ENCODE results near the gene PLCB4.

PLCB4 gene

DNA sequence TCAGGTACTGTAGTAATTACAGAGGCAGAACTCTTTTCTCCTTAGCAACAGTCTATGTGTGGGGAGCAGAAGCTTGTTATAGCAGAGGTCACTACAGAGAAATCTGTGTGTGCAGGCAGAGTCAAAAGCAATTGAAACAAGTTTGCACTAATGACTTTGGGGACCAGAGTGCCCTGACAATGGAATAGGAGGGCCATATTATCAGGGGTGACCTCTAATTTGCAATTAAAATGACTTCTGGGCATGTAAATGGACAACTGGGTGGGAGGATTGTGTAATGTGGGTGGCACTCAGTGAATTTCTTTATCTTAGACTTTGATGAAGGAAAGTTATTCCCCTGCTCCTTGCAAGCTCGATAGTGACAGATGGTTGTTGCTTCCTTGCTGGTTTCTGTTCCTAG is 127.2 kb downstream of the PLCB4 start:
- H3K9ac ChIP-seq (ENCODE audit: low read length) = no peak overlapping the region

DNA sequence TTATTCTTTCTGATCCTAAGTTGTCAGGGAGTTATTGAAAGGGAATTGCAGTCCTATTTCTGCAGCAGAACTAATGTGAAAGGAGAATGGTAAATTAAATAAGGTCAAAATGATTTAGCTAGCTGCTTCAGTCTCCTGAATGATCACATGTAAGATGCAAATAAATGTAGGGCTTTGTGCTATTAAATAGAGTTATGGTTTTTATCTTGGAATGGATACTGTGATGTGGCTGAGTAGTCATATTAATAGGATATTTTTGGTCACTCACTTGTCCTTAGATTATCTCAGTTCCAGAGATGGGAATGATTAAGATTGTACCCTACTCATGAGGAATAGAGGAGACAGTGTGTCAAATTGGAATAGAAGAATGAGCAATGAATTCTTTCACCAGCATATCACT is 129.6 kb downstream of the PLCB4 start:
- Histone ChIP-seq H3K4me3 (ENCODE audit: low read length) (no peak overlapping the region), H3K4me1 (ENCODE audit: control insufficient read depth, insufficient read depth, low read length) (peaks cover 17% of the 10 kb centered on the region), H3K9ac (ENCODE audit: low read length) (no peak overlapping the region), H3K36me3 (ENCODE audit: control insufficient read depth, insufficient read depth, low read length) (no peaks in the 10 kb centered on the region), H3K9me3 (ENCODE audit: control insufficient read depth, low read length) (no peaks in the 10 kb centered on the region), H3K27me3 (ENCODE audit: control insufficient read depth, insufficient read depth, low read length) (no peaks in the 10 kb centered on the region)

More for the DNA sequence above, 127.2 kb downstream of the PLCB4 start:
- Histone ChIP-seq H3K4me1 (ENCODE audit: control insufficient read depth, insufficient read depth, low read length) (peaks cover 12% of the 10 kb centered on the region), H3K27me3 (ENCODE audit: control insufficient read depth, insufficient read depth, low read length) (no peaks in the 10 kb centered on the region), H3K4me3 (ENCODE audit: low read length) (no peak overlapping the region), H3K9me3 (ENCODE audit: control insufficient read depth, low read length) (no peaks in the 10 kb centered on the region), H3K36me3 (ENCODE audit: control insufficient read depth, insufficient read depth, low read length) (no peaks in the 10 kb centered on the region)

DNA sequence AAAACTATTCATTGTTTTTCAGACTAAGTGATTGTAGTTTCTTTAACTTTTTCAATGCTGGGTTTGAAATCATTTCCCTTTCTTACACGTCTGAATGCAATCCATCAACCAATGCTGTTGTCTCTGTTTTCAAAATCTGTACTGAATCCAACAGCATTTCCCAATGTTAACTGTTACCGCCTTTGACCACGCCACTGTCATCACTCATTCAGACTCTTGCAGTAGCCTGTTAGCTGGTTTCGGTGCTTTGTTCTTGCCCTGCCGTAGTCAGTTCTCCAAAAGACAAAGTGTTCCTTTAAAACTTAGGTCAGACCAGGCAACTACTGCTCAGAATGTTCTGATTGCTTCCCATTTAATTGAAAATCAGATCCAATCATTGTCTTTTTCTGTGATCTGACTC is 131.3 kb downstream of the PLCB4 start:
- Histone ChIP-seq H3K9me3 (ENCODE audit: control insufficient read depth, low read length) (no peaks in the 10 kb centered on the region), H3K36me3 (ENCODE audit: control insufficient read depth, insufficient read depth, low read length) (no peaks in the 10 kb centered on the region), H3K4me3 (ENCODE audit: low read length) (no peak overlapping the region), H3K27me3 (ENCODE audit: control insufficient read depth, insufficient read depth, low read length) (no peaks in the 10 kb centered on the region), H3K4me1 (ENCODE audit: control insufficient read depth, insufficient read depth, low read length) (peaks cover 17% of the 10 kb centered on the region), H3K9ac (ENCODE audit: low read length) (no peak overlapping the region)

DNA sequence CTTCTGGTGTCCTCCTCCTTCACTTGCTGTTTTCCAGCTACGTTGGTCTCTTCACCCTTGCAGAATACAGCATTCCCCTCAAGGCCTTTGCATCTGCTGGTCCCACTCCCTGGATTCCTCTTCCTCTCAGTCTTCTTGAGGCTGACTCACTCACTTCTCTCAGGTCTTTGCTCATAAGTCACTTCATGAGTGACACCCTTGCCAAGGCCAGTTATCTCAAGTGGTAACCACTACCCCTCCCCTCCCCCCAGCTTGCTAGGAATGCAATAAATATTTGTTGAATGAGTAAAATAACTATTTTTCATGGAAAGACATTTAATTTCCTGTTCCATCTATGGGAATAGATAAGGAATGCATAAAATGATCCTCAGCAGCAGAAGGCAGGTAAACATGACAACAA is 131.7 kb downstream of the PLCB4 start:
- no peak overlapping the region for H3K9ac ChIP-seq (ENCODE audit: low read length)
- H3K4me3 ChIP-seq (ENCODE audit: low read length) = no peak overlapping the region
- H3K36me3 ChIP-seq (ENCODE audit: control insufficient read depth, insufficient read depth, low read length) = no peaks in the 10 kb centered on the region
- peaks cover 17% of the 10 kb centered on the region for H3K4me1 ChIP-seq (ENCODE audit: control insufficient read depth, insufficient read depth, low read length)
- no peaks in the 10 kb centered on the region for H3K27me3 ChIP-seq (ENCODE audit: control insufficient read depth, insufficient read depth, low read length)
- H3K9me3 ChIP-seq (ENCODE audit: control insufficient read depth, low read length) = no peaks in the 10 kb centered on the region

DNA sequence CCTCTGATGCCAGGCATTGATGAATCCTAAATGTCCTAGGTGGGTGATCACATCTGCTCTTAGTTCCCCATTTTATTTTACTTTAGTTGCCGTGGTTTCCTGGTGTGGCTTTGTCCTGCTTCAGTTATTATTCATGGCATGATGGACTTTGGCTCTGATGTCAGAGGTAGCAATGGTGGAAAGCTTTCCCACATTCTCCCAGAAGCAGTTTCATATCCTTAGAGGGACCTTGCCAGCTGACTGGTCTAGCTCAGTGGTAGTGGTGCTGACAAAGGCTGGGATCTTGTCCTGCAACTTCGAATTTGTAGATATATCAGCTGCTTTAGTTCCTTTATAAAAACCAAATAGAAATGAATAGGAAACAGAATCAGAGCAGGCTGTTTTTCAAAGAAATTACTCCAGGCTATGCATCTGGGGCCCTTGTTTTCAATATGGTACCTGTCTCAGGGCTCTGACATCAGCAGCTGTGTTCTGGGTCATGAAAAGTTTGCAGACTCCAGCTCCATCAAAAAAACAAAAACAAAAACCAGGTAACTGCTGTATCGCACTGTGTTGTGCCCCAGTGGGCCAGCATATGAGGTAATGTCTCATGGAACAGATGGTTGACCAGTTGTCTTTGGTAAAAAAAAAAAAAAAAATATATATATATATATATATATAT is 133.7 kb downstream of the PLCB4 start:
- H3K4me3 ChIP-seq (ENCODE audit: low read length) = no peak overlapping the region
- H3K4me1 ChIP-seq (ENCODE audit: control insufficient read depth, insufficient read depth, low read length) = peaks cover 12% of the 10 kb centered on the region
- H3K9me3 ChIP-seq (ENCODE audit: control insufficient read depth, low read length) = no peaks in the 10 kb centered on the region
- H3K27me3 ChIP-seq (ENCODE audit: control insufficient read depth, insufficient read depth, low read length) = no peaks in the 10 kb centered on the region
- H3K36me3 ChIP-seq (ENCODE audit: control insufficient read depth, insufficient read depth, low read length) = no peaks in the 10 kb centered on the region
- no peak overlapping the region for H3K9ac ChIP-seq (ENCODE audit: low read length)

DNA sequence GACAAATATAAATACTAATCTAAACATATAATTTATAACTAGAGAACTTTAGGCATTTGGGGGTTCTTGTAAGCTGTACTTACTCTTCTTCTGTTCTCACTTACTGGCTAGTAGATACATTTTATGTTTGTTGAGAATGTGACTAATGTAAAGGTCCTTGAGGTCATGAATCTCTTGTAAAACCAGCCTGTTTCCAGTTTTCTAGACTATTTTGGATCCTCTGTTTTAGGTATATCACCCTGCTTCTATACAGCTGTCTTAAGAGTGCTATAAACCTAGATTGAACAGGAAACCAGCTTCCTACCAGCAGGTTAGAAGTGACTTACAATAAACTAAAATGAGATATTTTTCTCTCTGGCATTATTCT is 134.2 kb downstream of the PLCB4 start:
- H3K4me3 ChIP-seq (ENCODE audit: low read length) = no peak overlapping the region

DNA sequence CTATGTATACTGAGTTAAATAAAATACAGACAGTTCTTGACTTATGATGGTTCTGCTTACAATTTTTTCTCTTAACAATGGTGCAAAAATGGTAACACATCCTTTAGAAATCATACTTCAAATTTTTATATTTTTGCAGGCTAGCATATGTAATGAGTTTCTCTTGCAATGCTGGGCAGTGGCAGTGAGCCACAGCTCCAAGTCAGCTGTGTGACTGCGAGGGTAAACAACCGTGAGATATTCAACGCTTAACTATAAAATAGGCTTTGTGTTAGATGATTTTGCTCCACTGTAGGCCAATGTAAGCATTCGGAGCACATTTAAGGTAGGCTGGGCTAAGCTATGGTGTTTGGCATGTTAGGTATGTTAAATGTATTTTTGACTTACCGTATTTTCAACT is 136.1 kb downstream of the PLCB4 start:
- H3K4me3 ChIP-seq (ENCODE audit: low read length) = no peak overlapping the region
- no peaks in the 10 kb centered on the region for H3K9me3 ChIP-seq (ENCODE audit: control insufficient read depth, low read length)
- H3K4me1 ChIP-seq (ENCODE audit: control insufficient read depth, insufficient read depth, low read length) = peaks cover 12% of the 10 kb centered on the region
- no peaks in the 10 kb centered on the region for H3K36me3 ChIP-seq (ENCODE audit: control insufficient read depth, insufficient read depth, low read length)
- no peak overlapping the region for H3K9ac ChIP-seq (ENCODE audit: low read length)
- H3K27me3 ChIP-seq (ENCODE audit: control insufficient read depth, insufficient read depth, low read length) = no peaks in the 10 kb centered on the region

More for the DNA sequence above, 134.2 kb downstream of the PLCB4 start:
- Histone ChIP-seq H3K27me3 (ENCODE audit: control insufficient read depth, insufficient read depth, low read length) (no peaks in the 10 kb centered on the region), H3K4me1 (ENCODE audit: control insufficient read depth, insufficient read depth, low read length) (peaks cover 12% of the 10 kb centered on the region), H3K36me3 (ENCODE audit: control insufficient read depth, insufficient read depth, low read length) (no peaks in the 10 kb centered on the region), H3K9ac (ENCODE audit: low read length) (no peak overlapping the region), H3K9me3 (ENCODE audit: control insufficient read depth, low read length) (no peaks in the 10 kb centered on the region)

DNA sequence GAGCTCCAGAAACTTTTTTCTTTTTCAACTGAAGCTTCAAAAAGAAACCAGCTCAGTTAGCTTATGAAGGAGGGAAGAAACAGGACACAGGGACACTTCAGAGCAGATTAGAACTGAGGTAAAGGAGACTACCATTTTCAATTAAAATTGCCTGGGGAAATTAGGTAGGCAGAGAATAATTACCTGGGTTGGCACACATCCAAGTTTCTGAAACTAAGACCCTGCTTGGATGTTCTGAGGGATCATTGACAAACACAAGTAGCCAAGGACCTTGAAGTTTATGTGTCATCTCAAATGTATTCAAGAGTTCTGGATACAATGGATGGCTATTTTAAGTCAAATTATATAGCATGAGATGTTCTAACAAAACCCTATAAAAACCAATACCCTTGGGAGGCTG is 137.6 kb downstream of the PLCB4 start:
- Histone ChIP-seq H3K4me1 (ENCODE audit: control insufficient read depth, insufficient read depth, low read length) (peaks cover 5% of the 10 kb centered on the region), H3K4me3 (ENCODE audit: low read length) (no peak overlapping the region), H3K9me3 (ENCODE audit: control insufficient read depth, low read length) (no peaks in the 10 kb centered on the region), H3K36me3 (ENCODE audit: control insufficient read depth, insufficient read depth, low read length) (no peaks in the 10 kb centered on the region), H3K27me3 (ENCODE audit: control insufficient read depth, insufficient read depth, low read length) (no peaks in the 10 kb centered on the region), H3K9ac (ENCODE audit: low read length) (no peak overlapping the region)

DNA sequence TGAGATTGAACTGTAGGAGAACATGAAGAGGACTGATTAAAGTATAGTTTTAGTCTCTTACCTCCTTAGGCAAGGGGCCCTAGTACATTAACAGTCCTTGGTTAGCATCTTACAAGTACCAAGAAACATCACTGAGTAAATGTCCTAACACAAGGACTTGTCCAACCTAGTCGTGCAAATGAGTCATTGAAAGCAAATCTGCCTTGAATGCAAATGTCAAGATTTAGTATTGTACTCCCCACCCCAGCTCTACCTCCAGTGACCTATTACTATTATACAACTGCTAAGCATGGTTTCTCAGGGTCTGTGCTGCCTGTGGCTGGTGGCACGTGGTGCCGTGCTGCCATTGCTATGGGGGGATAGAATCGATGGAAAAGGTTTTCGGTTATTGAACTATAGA is 138.4 kb downstream of the PLCB4 start:
- no peaks in the 10 kb centered on the region for H3K27me3 ChIP-seq (ENCODE audit: control insufficient read depth, insufficient read depth, low read length)
- no peaks in the 10 kb centered on the region for H3K9me3 ChIP-seq (ENCODE audit: control insufficient read depth, low read length)
- no peak overlapping the region for H3K9ac ChIP-seq (ENCODE audit: low read length)
- H3K4me3 ChIP-seq (ENCODE audit: low read length) = no peak overlapping the region
- H3K36me3 ChIP-seq (ENCODE audit: control insufficient read depth, insufficient read depth, low read length) = no peaks in the 10 kb centered on the region
- H3K4me1 ChIP-seq (ENCODE audit: control insufficient read depth, insufficient read depth, low read length) = peaks cover 5% of the 10 kb centered on the region

DNA sequence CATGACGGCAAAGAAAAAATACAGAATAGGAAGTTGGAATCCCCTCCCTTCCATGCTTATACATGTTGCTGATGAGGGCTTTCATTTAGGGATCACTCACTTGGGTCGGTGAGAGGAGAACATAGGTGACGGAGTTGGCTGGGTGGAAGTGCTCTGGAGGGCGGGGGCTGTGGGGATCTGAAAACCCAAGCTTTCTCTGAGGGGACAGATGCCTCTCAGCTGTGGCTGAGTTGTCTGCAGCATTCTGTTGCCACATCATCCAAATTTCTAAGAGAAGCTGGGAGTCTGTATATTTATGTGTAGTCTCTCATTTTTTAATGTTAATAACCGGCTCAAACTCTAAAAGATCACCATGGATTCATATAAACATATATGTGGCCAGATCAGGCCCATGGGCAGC is 141.5 kb downstream of the PLCB4 start:
- no peaks in the 10 kb centered on the region for H3K27me3 ChIP-seq (ENCODE audit: control insufficient read depth, insufficient read depth, low read length)
- no peaks in the 10 kb centered on the region for H3K9me3 ChIP-seq (ENCODE audit: control insufficient read depth, low read length)
- H3K9ac ChIP-seq (ENCODE audit: low read length) = no peak overlapping the region
- H3K4me3 ChIP-seq (ENCODE audit: low read length) = no peak overlapping the region
- H3K36me3 ChIP-seq (ENCODE audit: control insufficient read depth, insufficient read depth, low read length) = no peaks in the 10 kb centered on the region
- peaks cover 8% of the 10 kb centered on the region for H3K4me1 ChIP-seq (ENCODE audit: control insufficient read depth, insufficient read depth, low read length)

DNA sequence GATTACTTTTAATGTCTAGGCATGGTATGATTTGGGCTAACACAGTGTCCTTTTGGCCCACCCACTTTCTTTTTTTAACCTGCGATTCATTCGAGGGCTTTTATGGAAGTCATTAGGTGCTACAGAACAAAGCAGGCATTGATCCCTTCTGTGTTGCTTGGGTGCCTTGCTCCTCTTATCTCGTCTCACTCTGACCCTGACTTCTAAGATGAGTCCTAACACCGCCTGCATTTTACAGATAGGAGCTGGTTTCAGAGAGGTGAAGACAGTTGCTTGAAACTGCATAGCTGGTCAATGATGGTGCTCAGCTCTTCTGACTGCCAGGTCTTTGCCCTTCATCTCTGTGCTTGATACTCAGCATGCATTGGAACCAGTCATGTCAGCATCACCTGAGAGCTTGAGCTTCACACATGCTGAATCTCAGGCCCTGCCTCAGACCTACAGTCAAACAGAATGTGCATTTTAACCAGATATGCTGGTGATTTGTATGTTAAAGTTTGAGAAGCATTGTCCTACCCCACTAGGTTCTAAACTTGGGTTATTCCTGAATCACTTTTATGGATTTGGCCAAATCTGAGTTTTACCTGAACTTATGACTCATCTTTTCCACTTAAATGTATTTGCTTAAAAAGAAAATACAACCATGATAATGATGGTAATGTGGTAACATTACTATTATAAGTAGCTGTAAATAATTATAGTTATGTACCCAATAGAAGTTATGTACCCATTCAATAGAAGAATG is 142.3 kb downstream of the PLCB4 start:
- Histone ChIP-seq H3K9ac (ENCODE audit: low read length) (no peak overlapping the region), H3K27me3 (ENCODE audit: control insufficient read depth, insufficient read depth, low read length) (no peaks in the 10 kb centered on the region), H3K9me3 (ENCODE audit: control insufficient read depth, low read length) (no peaks in the 10 kb centered on the region), H3K4me1 (ENCODE audit: control insufficient read depth, insufficient read depth, low read length) (peaks cover 8% of the 10 kb centered on the region), H3K36me3 (ENCODE audit: control insufficient read depth, insufficient read depth, low read length) (no peaks in the 10 kb centered on the region), H3K4me3 (ENCODE audit: low read length) (no peak overlapping the region)

DNA sequence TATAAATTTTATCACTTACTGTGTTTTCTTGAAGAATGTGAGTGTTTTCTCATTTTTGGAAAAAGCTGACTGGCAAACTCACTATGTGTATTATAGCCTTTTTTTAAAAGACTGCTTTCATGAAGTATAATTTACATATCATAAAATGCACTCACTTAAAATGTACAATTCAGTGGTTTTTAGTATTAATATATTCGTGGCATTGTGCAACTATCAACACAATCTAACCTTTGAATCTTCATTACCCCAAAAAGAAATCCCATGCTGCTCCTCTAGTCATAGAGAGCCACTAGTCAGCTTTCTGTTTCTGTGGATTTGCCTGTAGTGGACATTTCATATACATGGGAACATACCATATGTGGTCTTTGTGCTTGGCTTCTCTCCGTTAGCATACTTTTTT is 143.8 kb downstream of the PLCB4 start:
- H3K36me3 ChIP-seq (ENCODE audit: control insufficient read depth, insufficient read depth, low read length) = no peaks in the 10 kb centered on the region

More for the DNA sequence above, 143.8 kb downstream of the PLCB4 start:
- no peak overlapping the region for H3K4me3 ChIP-seq (ENCODE audit: low read length)
- no peaks in the 10 kb centered on the region for H3K27me3 ChIP-seq (ENCODE audit: control insufficient read depth, insufficient read depth, low read length)
- no peaks in the 10 kb centered on the region for H3K9me3 ChIP-seq (ENCODE audit: control insufficient read depth, low read length)
- peaks cover 14% of the 10 kb centered on the region for H3K4me1 ChIP-seq (ENCODE audit: control insufficient read depth, insufficient read depth, low read length)
- no peak overlapping the region for H3K9ac ChIP-seq (ENCODE audit: low read length)
